ENCODE data around the gene PAWR.

PAWR gene

GRCh38 chr12:79682593-79682992, 8.2 kb downstream of the PAWR start:
- no peak overlapping the region for H3K4me3 ChIP-seq (ENCODE audit: low read depth, low read length)
- POLR2A ChIA-PET: no interaction called here
- no peak for TF ChIP-seq CTCF (IDR thresholded peaks at IDR 0.05; ENCODE audit: insufficient read depth, low read length, missing control alignments)
- CTCF ChIA-PET: no interaction called here
- no peak for DNase-seq (ENCODE audit: low read depth, low spot score)

- no peak for TF ChIP-seq CTCF (IDR thresholded peaks at IDR 0.05; ENCODE audit: insufficient read depth, low read length, missing control alignments)
- CTCF ChIA-PET: no interaction called here
- H3K4me3 ChIP-seq (ENCODE audit: low read depth, low read length): no peak overlapping the region
- POLR2A ChIA-PET: interaction anchor here (0.6 to 0.8 kb wide), 2 partner anchors 9 to 191 kb away, joined by 3 read pairs; no protein-coding TSS in a partner anchor
- no peak for DNase-seq (ENCODE audit: low read depth, low spot score)
Measured at GRCh38 chr12:79681008-79681590, 9.7 kb downstream of the PAWR start.

GRCh38 chr12:79680051-79680450, 10.7 kb downstream of the PAWR start:
- no peak for TF ChIP-seq CTCF (IDR thresholded peaks at IDR 0.05; ENCODE audit: insufficient read depth, low read length, missing control alignments)
- no peak for DNase-seq (ENCODE audit: low read depth, low spot score)
- CTCF ChIA-PET: no interaction called here
- POLR2A ChIA-PET: interaction anchor here (0.8 kb wide), 1 partner anchor 10 kb away, joined by 3 read pairs; no protein-coding TSS in a partner anchor
- H3K4me3 ChIP-seq (ENCODE audit: low read depth, low read length): no peak overlapping the region

- CTCF ChIA-PET: no interaction called here
- no peak overlapping the region for H3K4me3 ChIP-seq (ENCODE audit: low read depth, low read length)
- POLR2A ChIA-PET: no interaction called here
- no peak for TF ChIP-seq CTCF (IDR thresholded peaks at IDR 0.05; ENCODE audit: insufficient read depth, low read length, missing control alignments)
- DNase-seq (ENCODE audit: low read depth, low spot score): no peak
Measured at GRCh38 chr12:79678306-79678705, 12.5 kb downstream of the PAWR start.

GRCh38 chr12:79677672-79678071, 13.1 kb downstream of the PAWR start:
- CTCF ChIA-PET: no interaction called here

GRCh38 chr12:79676579-79676978, 14.2 kb downstream of the PAWR start:
- no peak for TF ChIP-seq CTCF (IDR thresholded peaks at IDR 0.05; ENCODE audit: insufficient read depth, low read length, missing control alignments)
- H3K4me3 ChIP-seq (ENCODE audit: low read depth, low read length): no peak overlapping the region
- POLR2A ChIA-PET: no interaction called here
- CTCF ChIA-PET: interaction anchor here (1.4 kb wide), 1 partner anchor 61 kb away, joined by 5 read pairs; no protein-coding TSS in a partner anchor
- no peak for DNase-seq (ENCODE audit: low read depth, low spot score)

More at GRCh38 chr12:79677672-79678071, 13.1 kb downstream of the PAWR start:
- DNase-seq (ENCODE audit: low read depth, low spot score): no peak
- POLR2A ChIA-PET: no interaction called here
- no peak for TF ChIP-seq CTCF (IDR thresholded peaks at IDR 0.05; ENCODE audit: insufficient read depth, low read length, missing control alignments)
- H3K4me3 ChIP-seq (ENCODE audit: low read depth, low read length): no peak overlapping the region
